Kidney glomerular epithelial cell (primary cell): ENCODE data around the gene TAS1R3.
"Not testable (repeated sequence)": the region's sequence is repeated elsewhere in the genome, so short reads cannot be mapped to it uniquely, and the experiment has no call there.

Experiments
- DNase-seq: peaks from one replicate; lab custom pipeline; 2025; lab: John Stamatoyannopoulos, UW

The TAS1R3 gene

DNA sequence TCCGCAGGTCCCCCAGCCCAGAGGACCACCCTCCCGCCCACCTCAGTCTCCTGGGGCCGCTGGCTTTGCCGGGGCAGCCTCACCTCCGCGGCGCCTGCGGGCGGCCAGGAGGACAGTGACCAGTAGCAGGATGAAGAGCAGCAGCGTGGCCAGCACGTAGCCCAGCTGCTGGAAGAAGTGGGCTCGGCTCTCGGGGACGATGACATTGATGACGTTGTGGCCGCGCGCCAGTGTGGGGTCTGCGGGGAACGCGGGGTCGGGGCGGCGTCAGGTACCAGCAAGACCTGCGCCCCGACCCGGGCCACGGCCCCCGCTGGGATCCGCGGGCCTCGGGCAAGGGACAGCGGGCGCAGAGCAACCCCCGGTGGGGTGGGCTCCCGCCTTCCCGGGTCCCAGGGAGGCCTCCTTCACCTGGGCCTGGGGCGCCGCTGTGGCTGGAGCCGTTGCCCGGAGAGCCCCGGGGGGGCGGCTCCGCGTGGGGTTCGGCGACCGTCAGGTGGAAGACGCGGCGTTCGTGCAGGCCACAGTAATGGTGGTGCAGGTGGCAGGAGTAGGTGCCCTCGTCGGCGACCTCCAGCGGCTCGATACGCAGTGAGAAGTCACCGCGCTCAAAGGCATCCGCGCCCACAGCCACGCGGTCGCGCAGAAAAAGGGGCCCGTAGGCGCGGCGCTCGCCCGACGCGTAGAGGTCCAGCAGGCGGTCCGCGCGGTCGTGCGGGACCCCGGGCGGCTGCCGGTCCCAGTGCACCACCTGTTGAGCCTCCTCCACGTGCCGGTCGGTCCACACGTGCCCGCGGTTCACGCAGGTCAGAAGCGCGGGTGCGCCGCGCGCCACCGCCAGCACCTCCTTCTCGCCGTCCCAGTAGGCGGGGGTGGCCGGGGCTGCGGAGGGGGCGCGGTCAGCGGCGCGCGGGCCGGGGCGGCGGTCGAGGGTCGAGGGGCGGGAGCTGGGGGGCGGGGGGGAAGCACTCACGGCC is 23.5 kb downstream of the TAS1R3 start:
- no peak for DNase-seq

DNA sequence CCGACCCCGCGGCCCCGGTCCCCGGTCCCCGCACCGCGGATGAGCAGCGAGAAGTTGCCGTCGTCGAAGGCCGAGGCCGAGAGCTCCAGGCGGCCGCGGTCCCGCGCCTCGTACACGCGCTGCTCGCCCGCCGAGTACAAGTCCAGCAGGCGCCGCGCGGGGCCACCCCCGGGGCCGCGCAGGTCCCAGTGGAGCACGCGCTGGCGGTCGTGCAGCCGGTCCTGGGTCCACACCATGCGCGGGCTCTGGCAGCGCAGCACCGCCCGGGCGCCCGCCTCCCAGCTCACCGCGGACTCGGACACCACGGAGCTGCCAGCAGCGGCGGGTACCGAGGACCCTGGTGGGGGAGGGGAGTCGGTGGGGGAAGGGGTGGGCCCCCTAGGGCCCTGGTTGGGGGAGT is 24.3 kb downstream of the TAS1R3 start:
- DNase-seq = no peak

DNA sequence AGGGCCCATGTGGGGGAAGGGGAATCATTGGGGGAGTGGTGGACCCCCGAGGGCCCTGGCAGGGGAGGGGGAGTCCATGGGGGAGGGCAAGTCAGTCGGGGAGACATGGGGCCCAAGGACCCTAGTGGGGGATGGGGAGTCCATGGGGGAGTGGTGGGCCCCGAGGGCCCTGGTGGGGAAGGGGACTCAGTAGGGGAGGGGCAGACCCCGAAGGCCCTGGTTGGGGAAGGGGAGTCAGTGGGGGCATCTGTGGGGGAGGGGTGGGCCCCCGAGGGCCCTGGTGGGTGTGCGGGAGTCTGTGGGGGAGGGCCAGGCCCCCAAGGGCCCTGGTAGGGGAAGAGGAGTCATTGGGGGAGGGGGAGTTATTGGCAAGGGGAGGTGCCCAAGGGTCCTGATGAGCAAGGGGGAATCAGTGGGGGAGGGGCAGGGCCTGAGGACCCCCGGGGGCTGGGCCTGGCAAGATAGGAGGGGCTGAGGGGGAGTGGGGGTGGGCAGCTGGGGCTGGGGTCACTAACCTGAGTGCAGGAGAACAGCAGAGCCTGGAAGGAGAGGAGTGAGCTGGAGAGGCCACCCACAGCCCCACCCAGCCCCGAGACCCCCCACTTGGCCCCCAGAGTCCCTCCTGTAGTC is 25.2 kb downstream of the TAS1R3 start:
- no peak for DNase-seq

DNA sequence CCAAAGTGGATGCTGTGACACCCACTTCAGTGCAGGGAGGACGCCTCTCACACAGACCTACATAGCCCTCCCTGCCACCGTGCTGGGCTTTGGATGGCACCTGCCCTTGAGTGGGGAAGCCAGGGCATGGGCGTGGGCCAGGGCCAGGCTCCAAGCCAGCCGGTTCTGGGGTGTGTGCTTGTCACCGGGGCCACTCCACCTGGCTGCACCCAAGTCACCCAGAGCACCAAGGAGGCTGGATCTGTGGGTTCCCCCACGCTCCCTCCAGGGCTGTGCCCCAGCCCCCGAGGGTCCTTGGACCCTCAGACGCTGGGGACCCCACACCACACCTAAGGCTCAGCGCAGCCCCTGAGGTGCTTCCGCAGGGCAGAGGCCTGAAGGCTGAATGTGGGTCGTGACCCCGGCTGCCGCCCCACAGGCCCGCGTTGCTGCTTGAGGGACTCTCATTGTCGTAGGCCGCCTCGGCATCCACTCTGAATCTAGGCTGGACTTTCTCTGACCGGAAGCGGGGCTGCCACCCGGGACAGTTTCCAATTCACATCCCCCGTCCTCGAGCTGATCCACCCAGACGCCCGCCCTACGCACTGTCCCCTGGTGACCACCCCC is 25.8 kb downstream of the TAS1R3 start:
- no peak for DNase-seq

DNA sequence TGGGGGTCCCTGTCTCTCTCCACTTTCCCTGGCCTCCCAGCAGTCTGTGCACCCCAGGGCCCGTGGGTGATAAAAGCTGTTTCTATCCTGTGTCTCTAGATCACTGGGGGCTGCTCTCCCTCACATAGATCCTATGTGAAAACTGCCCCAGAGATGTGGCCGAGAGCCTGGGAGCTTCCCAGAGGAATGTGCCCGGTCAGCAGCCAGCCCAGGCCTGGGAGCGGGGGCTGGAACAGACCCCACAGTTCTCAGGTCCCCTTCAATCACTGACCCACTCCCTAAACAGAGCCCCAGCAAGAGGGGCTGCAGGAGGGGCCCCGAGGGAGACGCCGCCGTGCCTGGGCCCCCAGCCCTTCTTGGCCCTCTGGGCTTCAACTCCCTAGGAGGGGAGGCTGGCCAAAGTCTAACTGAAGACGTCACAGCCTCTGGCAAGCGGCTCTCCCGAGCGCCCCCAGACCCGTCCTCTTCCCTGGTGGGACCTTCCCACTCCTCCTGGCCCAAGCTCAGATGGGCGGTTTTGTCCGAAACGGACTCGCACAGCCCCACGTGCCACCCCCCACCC is 26.9 kb downstream of the TAS1R3 start:
- peak; percentile 40 for DNase-seq

DNA sequence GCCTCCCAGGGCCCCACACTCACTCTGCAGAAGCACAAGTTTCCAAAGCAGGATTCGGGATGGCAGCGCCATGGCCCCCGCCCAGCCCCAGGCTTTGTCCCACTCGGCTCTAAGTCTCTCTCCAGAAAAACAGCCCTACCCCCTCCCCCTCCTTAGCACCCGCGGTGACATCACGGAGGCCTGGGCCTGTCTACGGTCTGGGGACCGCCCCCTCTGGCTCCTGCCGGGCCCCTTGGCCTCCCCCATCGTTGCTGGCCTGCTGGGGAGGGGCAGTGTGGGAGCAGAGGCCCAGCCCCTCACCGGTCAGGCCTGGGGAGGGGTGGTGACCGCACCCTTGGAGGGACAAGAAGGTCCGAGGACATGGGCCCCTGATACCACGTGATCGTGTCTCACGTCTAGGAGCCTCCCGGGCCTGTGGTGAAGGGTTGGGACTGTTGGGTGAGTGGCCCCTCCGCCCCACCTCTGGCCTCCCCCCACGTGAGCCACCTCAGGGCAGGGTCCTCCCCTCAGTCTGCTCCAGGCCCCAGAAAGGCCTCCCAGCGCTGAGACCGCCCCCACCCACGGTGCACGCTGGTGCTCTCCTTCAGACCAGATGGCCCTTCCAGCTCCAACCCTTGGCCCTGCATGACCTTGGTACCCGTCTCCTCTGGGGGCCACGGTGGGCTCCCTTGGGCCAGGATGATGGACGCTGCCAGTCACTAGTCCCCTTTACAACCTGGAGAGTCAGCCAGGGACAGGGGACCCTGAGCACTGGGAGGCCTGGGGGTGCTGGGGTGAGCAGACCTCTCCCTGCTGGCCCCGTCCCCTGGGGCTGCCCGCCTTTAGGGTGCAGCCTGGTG is 27.6 kb downstream of the TAS1R3 start, which contains the start of gene MXRA8:
Gene MXRA8, minus strand, starts transcription at position 123 of the 839 bp plus-strand sequence. Its CDS starts 51 bp downstream, at position 72.
- DNase-seq = peak; percentile 53

DNA sequence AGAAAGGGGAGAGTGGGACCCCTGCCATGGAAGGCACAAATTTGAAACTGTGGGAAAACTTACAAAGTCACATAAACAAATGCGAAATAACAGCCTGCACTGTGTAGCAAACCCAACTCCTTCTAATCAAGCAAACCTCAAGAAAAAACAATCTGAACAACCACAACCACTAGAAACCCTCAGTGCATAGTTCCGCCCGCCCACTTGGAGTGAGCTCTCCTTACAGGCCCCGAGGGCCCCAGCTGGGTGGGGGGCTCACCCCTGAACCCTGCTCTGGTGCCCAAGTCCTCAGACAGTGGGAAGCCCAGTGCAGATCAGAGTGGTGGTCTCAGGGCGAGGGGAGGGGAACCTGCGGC is 28.2 kb downstream of the TAS1R3 start:
- no peak for DNase-seq

DNA sequence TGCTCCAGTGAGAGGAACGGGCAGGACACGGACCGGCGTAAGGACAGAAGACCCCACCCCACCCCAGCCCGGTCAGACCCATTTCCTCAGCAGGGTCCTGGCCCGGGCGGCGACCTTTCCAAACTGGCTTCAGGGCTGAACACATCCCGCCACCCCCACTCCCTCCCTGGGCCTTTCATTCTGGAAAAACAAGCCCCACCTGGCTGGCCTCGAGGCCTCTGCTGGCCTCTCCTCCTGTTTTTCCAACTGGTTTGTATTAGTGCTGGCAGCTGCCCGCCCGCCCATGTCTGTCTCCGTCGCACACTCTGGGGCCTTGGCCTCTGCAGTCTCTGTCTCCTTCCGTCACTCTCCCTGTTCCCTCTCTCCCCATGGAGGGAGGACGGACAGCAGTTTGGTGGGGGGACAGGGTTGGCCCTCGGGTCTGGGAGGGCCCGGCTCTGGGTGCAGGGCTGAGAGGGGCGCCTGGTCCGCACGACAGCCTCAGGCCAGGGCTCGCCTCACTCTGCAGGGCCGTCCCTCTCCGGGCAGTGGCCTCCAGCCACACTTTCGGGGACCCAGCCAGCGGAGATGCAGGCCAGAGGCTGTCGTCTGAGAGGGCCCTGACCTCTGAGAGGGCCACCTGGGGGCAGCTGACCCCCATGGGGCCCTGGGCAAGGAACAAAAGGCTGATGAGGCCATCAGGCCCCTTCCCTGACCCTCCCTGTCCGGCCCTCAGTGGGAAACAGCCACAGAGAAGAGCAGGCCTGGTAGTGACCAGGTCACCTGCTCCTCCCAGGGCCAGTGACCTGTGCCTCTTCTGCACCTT is 28.8 kb downstream of the TAS1R3 start:
- no peak for DNase-seq

DNA sequence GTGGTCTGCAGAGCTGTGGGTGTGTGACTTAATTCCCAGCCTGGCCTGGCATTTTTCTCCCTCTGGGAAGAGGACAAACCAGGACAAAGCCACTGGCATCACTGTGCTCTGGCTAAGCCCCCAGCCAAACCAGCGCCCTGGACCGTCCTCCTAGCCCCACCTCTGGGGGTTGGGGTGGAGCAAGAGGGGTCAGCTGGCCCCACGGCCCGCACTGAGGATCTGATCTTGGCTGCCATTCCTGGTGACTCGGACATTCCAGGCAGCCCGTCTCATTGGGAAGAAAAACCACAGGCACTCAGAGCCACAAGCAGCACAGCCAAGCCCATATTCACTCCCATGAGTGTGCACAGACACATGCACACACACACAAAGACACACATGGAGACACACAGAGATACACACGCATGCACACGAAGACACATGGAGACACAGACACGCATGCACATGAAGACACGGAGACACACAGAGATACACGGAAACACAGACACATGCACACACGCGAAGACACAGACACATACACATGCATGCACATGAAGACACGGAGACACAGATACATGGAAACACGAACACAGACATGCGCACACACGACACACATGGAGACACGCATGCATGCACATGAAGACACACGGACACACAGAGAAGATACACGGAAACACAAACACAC is 29.6 kb downstream of the TAS1R3 start:
- peak; percentile 89 for DNase-seq

DNA sequence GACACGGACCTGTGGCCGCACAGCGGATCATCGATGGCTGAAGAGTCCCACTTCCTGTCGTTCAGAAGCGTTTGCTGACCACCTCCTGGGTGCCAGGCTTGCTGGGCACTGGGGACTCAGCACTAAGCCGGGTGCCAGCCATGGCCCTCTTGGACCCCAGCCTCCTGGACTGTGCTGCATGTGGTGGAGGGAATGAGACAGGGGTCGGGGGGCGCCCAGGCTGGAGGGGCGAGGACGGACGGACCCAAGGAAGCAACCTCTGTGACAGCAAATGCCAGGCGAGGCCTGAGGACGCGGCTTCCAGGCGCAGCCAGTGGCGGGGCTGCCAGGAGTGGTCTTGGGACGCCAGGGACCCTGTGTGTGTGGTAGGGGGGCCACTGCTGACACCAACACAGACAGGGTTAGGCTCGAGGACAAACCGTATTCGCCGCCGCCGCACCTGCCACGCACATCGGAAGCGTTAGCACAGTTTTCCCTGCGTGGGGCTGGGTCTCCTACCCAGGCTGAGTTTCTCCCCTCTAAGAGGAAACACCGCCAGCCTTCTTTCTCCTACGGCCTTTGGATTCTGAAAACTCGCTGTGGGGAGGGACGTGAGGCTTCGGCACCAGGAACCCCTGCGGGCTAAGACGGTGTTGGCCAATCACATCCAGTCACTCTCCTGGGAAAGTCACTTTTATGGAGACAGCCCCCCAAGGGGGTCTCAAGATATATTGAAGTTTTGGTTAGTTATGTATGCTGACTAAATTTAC is 30.3 kb downstream of the TAS1R3 start:
- no peak for DNase-seq

DNA sequence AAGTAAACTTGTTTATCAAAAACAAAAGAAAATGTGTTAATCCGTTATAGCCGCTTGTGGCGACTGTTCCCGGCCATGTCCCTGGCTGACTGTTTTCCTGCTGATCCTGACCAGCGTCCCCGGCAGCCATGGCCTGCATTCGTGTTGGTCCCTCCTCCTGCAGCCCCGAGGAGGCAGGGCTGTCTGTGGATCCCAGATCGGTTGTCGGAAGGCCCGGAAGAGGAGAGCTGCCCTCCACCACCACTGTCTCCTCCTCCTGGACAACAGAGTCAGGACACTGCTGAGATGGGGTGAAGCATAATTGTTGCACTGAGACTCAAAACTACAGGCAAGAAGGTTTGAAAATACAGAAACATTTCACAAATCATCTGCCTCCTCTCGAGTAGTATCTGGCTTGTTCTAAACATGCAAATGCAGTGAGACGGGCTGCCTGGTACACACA is 30.9 kb downstream of the TAS1R3 start:
- DNase-seq = peak; percentile 32

DNA sequence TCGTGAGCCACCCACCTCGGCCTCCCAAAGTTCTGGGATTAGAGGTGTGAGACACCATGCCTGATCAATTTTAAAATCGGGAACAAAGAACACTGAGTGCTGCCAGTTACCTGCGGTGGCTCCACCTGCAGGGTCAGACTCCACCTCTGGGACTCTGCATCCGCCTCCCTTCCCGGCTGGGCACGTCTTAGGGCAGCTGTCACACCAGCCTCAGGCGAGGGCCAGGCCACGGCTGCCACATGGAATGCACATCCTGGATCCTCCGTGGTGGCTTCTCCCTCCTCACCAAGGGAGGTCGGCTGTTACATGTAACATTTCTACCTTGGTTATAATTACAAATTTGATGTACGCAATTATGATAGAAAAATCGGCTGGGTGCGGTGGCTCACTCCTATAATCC is 33.2 kb downstream of the TAS1R3 start:
- DNase-seq = no peak

DNA sequence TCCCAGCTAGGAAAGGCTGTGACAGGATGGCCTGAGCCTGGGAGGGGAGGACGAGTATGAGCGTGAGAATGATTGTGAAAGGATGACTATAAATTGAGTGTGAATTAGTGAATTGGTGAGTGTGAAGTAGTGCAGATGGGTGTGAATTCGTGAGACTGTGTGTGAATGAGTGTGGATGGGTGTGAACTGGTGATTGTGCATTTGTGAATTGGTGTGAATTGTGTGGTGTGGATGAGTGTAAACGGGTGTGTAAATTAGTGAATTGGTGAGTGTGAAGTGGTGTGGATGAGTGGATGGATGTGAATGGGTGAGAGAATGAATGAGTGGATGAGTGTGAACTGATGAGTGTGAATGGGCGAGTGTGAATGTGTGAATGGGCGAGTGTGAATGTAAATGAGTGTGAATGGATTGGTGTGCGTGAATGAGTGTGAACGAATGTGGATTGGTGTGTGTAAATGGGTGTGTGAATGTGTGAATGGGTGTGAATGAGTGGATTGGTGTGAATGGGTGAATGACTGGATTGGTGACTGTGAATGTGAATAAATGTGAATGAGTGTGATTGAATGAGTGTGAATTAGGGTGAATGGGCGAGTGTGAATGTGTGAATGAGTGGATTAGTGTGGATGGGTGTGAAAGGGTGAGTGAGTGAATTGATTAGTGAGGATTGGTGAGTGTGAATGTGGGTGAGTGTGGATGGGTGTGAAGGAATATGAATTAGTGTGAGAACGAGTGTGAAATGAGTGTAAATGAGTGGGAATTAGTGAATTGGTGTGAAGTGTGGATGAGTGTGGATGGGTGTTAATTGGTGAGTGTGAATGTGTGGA is 35.0 kb downstream of the TAS1R3 start:
- no peak for DNase-seq

DNA sequence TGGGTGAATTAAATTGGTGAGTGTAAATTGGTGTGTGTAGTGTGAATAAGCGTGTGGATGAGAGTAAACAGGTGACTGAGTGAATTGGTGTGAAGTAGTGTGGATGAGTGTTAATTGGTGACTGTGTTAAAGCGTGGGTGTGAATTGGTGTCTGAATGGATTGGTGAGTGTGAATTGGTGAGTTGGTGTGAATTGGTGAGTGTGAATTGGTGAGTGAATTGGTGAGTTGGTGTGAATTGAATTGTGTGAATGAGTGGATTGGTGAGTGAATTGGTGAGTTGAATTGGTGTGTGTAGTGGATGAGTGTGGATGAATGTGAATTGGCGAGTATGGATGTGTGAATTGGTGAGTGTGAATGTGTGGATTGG is 35.6 kb downstream of the TAS1R3 start:
- no peak for DNase-seq

DNA sequence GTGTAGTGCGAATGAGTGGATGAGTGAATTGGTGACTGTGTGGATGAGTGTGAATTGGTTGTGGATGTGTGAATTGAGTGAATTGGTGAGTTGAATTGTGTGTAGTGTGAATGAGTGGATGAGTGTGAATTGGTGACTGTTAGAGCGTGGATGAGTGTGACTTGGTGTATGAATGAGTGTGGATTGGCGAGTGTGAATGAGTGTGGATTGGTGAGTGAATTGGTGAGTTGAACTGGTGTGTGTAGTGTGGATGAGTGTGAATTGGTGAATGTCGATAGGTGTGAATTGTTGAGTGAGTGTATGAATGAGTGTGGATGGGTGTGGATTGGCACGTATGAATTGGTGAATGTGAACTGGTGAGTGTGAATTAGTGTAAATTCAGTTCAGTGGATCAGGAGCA is 36.2 kb downstream of the TAS1R3 start:
- DNase-seq = no peak

DNA sequence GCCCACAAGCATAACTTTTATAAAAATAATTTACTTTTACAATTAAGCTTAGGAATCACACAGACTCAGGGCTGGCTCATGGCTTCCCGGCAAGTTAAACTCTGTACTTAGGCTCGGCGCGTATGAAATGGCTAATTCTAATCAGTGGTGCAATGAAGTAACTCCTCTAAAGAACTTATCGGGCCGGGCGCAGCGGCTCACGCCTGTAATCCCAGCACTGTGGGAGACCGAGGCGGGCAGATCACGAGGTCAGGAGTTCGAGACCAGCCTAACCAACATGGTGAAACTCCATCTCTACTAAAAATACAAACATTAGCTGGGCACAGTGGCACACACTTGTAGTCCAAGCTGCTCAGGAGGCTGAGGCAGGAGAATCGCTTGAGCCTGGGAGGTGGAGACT is 39.0 kb downstream of the TAS1R3 start:
- DNase-seq = not testable (repeated sequence)

DNA sequence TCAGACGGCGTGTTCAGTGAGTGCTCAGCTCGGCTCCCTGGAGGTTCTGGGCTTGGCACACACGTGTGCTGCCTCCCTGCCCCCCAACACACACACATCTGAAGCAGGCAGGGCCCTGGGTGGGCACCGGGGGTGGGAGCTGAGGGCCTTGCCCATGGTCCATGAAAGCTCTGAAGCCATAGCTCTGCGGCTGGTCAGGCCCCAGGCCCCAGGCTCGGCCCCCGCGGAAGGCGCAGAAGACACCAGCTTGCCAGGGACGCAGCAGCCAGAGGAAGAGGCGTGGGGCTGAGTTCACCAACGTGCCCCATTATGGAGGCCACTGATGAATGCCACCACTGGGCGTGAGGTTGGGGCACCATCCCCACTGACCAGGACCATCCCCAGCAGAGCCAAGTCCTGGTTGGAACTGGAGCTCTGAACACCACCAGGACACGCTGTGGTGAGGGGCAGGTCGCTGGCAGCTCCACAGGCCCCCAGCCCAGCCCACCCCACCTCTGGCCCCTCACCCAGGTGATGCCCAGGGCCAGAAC is 39.8 kb downstream of the TAS1R3 start:
- DNase-seq = no peak

DNA sequence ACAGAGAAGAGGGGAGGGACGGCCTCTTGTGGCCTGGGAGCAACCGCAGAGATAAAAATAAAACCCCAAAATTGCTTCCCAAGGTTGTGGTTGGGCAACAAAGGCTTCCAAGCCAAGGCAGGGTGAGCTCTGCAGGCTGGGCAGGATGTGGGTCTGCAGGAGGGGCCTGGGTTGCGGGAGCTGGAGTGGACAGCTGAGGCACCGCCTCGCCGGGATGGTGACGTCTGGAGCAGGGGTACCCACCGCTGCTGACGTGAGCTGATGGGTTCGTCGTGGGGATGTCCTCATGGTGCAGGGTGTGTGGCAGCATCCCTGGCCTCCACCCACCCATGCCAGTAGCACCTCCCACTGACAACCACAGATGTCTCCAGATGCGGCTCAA is 40.3 kb downstream of the TAS1R3 start:
- DNase-seq = no peak
